Liver (tissue), 9 donors: ENCODE data around the gene CLPTM1L. TPM values are rescaled to one million over a fixed set of nuclear protein-coding genes. Genes with fewer than 3 reads are reported as not detected.

ENCODE experiments used
- DNase-seq: peaks from one replicate; pipeline ENCODE4 v3.0.0-alpha.2; 2017; ENCODE audit warnings: low spot score
- H3K27ac ChIP-seq, 2 donors: one replicate each; pipeline ENCODE4 v1.7.0; 2013; ENCODE audit warnings: inconsistent platforms in 2 of 2, low read length in 2 of 2, control low read depth in 1 of 2, low read depth in 1 of 2, mild to moderate bottlenecking in 1 of 2
- H3K27me3 ChIP-seq, 4 donors: one replicate each; pipeline versions ENCODE4 v1.6.1 to v1.7.0; 2013; ENCODE audit warnings: low read length in 3 of 4, inconsistent platforms in 1 of 4, mild to moderate bottlenecking in 1 of 4, moderate library complexity in 1 of 4; ENCODE audit not compliant: control insufficient read depth in 4 of 4, insufficient read depth in 4 of 4
- H3K36me3 ChIP-seq, 4 donors: one replicate each; pipeline versions ENCODE4 v1.6.1 to v1.7.0; 2013; ENCODE audit warnings: low read length in 3 of 4, mild to moderate bottlenecking in 3 of 4, low read depth in 1 of 4, moderate library complexity in 1 of 4; ENCODE audit not compliant: control insufficient read depth in 4 of 4, insufficient read depth in 3 of 4
- H3K4me1 ChIP-seq, 4 donors: one replicate each; pipeline versions ENCODE4 v1.6.1 to v1.7.0; 2013; ENCODE audit warnings: low read length in 3 of 4, mild to moderate bottlenecking in 3 of 4, moderate library complexity in 1 of 4; ENCODE audit not compliant: control insufficient read depth in 4 of 4, insufficient read depth in 4 of 4
- H3K4me3 ChIP-seq, 3 donors: one replicate each; pipeline versions ENCODE4 v1.6.1 to v1.7.0; 2013; ENCODE audit warnings: low read length in 3 of 3, control low read depth in 1 of 3, low read depth in 1 of 3, mild to moderate bottlenecking in 1 of 3
- H3K9ac ChIP-seq, 2 donors: one replicate each; pipeline ENCODE4 v1.7.0; 2013; ENCODE audit warnings: low read length in 2 of 2, mild to moderate bottlenecking in 2 of 2, moderate library complexity in 2 of 2, control low read depth in 1 of 2, low read depth in 1 of 2
- H3K9me3 ChIP-seq, 4 donors: one replicate each; pipeline versions ENCODE4 v1.6.1 to v1.7.0; 2013; ENCODE audit warnings: low read length in 3 of 4; ENCODE audit not compliant: control insufficient read depth in 4 of 4
- FOXA1 ChIP-seq: IDR thresholded peaks from 2 replicates; pipeline ENCODE4 v1.6.1; 2016; ENCODE audit warnings: antibody characterized with exemption
- GABPA ChIP-seq, 2 donors: IDR thresholded peaks in 1 of 2; conservative IDR thresholded peaks in 1 of 2; 2 replicates each; pipeline ENCODE4 v1.6.1; 2016; ENCODE audit warnings: antibody characterized with exemption in 2 of 2, mild to moderate bottlenecking in 1 of 2, moderate library complexity in 1 of 2
- HNF4A ChIP-seq, 2 donors: conservative IDR thresholded peaks; 2 replicates each; pipeline ENCODE4 v1.6.1; 2016; ENCODE audit warnings: antibody characterized with exemption in 2 of 2, mild to moderate bottlenecking in 2 of 2
- HNF4G ChIP-seq: IDR thresholded peaks from 2 replicates; pipeline ENCODE4 v1.6.1; 2016; ENCODE audit warnings: antibody characterized with exemption
- JUND ChIP-seq, 2 donors: IDR thresholded peaks; 2 replicates each; pipeline ENCODE4 v1.6.1; 2016; ENCODE audit warnings: antibody characterized with exemption in 2 of 2
- MAX ChIP-seq: IDR thresholded peaks from 2 replicates; pipeline ENCODE4 v1.6.1; 2016; ENCODE audit warnings: antibody characterized with exemption
- NR2F2 ChIP-seq: IDR thresholded peaks from 2 replicates; pipeline ENCODE4 v1.6.1; 2016; ENCODE audit warnings: antibody characterized with exemption
- RXRA ChIP-seq, 2 donors: IDR thresholded peaks; 2 replicates each; pipeline ENCODE4 v1.6.1; 2017 to 2018; ENCODE audit warnings: antibody characterized with exemption in 2 of 2, mild to moderate bottlenecking in 1 of 2
- TAF1 ChIP-seq: conservative IDR thresholded peaks from 2 replicates; pipeline ENCODE4 v1.6.1; 2016; ENCODE audit warnings: antibody characterized with exemption, mild to moderate bottlenecking
- YY1 ChIP-seq: IDR thresholded peaks from 2 replicates; pipeline ENCODE4 v1.6.1; 2016; ENCODE audit warnings: antibody characterized with exemption, mild to moderate bottlenecking
- ZBTB33 ChIP-seq: IDR thresholded peaks from 2 replicates; pipeline ENCODE4 v1.6.1; 2016; ENCODE audit warnings: antibody characterized with exemption
- WGBS: extraction: QIAGEN DNeasy Blood & Tissue Kit; methylation state at CpG from one replicate; pipeline ENCODE4 v1.1.7; 2013; 5-methylcytosine and 5-hydroxymethylcytosine counted together
- polyA plus RNA-seq, 2 donors: library from polyadenylated mRNA; stranded (reverse) in 1 of 2; unstranded in 1 of 2; fragments of 200-250 nt in 1 of 2; fragments of >200 nt in 1 of 2; fragmentation: Nextera tagmentation in 1 of 2; extraction: Ambion mirVana in 1 of 2; gene quantifications; one replicate each; pipeline versions ENCODE4 v1.2.1 to v1.2.3, GENCODE V29; 2013 to 2015
- total RNA-seq, 2 donors: library from RNA; depleted of rRNA; stranded (reverse); fragments of >200 nt; gene quantifications; one replicate each; pipeline ENCODE4 v1.2.3, GENCODE V29; 2014
- donor health status: healthy.
- donor health status: healthy.
- donor health status: healthy.
- donor health status: healthy.
- donor health status: healthy.

Gene CLPTM1L
- total and polyA plus RNA-seq, 4 donors: 69.2 to 255 (median 146) TPM

GRCh38 chr5:1378866-1379659 lies 34.2 kb upstream of the CLPTM1L start:
- H3K27me3 ChIP-seq: peaks cover 0 to 3% (median 1%) of the 10 kb centered on the region in 4 donors
- peaks cover 0 to 7% (median under 1%) of the 10 kb centered on the region in 4 donors for H3K4me1 ChIP-seq
- H3K9me3 ChIP-seq: no peaks in the 10 kb centered on the region
- no peak overlapping the region for H3K9ac ChIP-seq
- TF ChIP-seq HNF4G (no peak), NR2F2 (no peak), YY1 (no peak), RXRA (IDR thresholded peaks at IDR 0.05) (no peak), HNF4A (conservative IDR thresholded peaks at IDR 0.05) (no peak), FOXA1 (no peak), ZBTB33 (no peak)
- no peak overlapping the region for H3K27ac ChIP-seq
- no peaks in the 10 kb centered on the region for H3K36me3 ChIP-seq
- H3K4me3 ChIP-seq: no peak overlapping the region
- WGBS: 93% methylated on average over 24 of the region's 24 CpGs
- no peak for DNase-seq

GRCh38 chr5:1378096-1378495 lies 33.2 kb upstream of the CLPTM1L start:
- no peak for DNase-seq
- no peak overlapping the region for H3K27ac ChIP-seq
- 93% methylated on average over 18 of the region's 18 CpGs for WGBS

More at GRCh38 chr5:1378096-1378495, 33.2 kb upstream of the CLPTM1L start:
- H3K4me3 ChIP-seq: no peak overlapping the region
- TF ChIP-seq HNF4G (no peak), RXRA (IDR thresholded peaks at IDR 0.05) (no peak), GABPA (IDR thresholded peaks at IDR 0.05 in 1 of 2, conservative IDR thresholded peaks at IDR 0.05 in 1 of 2) (no peak), JUND (IDR thresholded peaks at IDR 0.05) (no peak), ZBTB33 (no peak), MAX (no peak), HNF4A (conservative IDR thresholded peaks at IDR 0.05) (no peak), TAF1 (no peak)
- H3K27me3 ChIP-seq: peaks cover 0 to 3% (median 1%) of the 10 kb centered on the region in 4 donors
- no peak overlapping the region for H3K9ac ChIP-seq
- no peaks in the 10 kb centered on the region for H3K36me3 ChIP-seq
- H3K4me1 ChIP-seq: peaks cover 0 to 7% (median under 1%) of the 10 kb centered on the region in 4 donors
- no peaks in the 10 kb centered on the region for H3K9me3 ChIP-seq
